H1 (cell line): Measurements from ENCODE around the gene GNB1L. TPM values are rescaled to one million over a fixed set of nuclear protein-coding genes. Genes with fewer than 3 reads are reported as not detected.

Source experiments
- CHD7 ChIP-seq: fragments of 300-600 bp; sonication (generic); IDR thresholded peaks from 2 replicates; pipeline ENCODE4 v1.7.1; 2012; ENCODE audit warnings: low read length, moderate library complexity, mild to moderate bottlenecking, inconsistent platforms; ENCODE audit not compliant: insufficient replicate concordance
- EZH2 ChIP-seq: fragments of 200-600 bp; sonication (generic); IDR thresholded peaks from 2 replicates; pipeline ENCODE4 v1.7.1; 2012; ENCODE audit warnings: low read depth, mild to moderate bottlenecking, moderate library complexity, low read length, inconsistent platforms; ENCODE audit not compliant: severe bottlenecking
- POLR2A ChIP-seq, 2 experiments: IDR thresholded peaks; 1 replicate in 1 of 2; 2 replicates in 1 of 2; pipeline ENCODE4 v1.6.1; 2011; ENCODE audit warnings: low read depth in 2 of 2, low read length in 2 of 2, mild to moderate bottlenecking in 2 of 2; ENCODE audit errors: control extremely low read depth in 1 of 2
- polyA plus RNA-seq, 7 experiments: library from polyadenylated mRNA; depleted of rRNA in 3 of 7; stranded (reverse) in 5 of 7; unstranded in 2 of 7; fragments of >200 nt in 5 of 7; fragments of 200-250 nt in 2 of 7; gene quantifications; 1 replicate in 5 of 7; 2 replicates in 1 of 7; 4 replicates in 1 of 7; pipeline versions ENCODE4 v1.2.1 to v1.2.3, GENCODE V29; 2011 to 2013; ENCODE audit warnings: missing spikeins in 2 of 7, mixed read lengths in 2 of 7
- total RNA-seq: library from RNA; stranded (reverse); fragmentation: NEBNext Ultra II Directional; extraction: Animal tissue kit (Norgen Biotek cat#: 25700); gene quantifications from 2 replicates; pipeline ENCODE4 v1.2.1, GENCODE V29; 2021

GNB1L gene
- total and polyA plus RNA-seq, 2 of the 8 experiments (the other 6 are each of a cell fraction or from before 2014, with no cell fraction given), result 14.0 to 15.6 TPM

- no peak for TF ChIP-seq EZH2
- TF ChIP-seq POLR2A (IDR thresholded peaks at IDR 0.05; ENCODE audit: control extremely low read depth in 1 of 2, low read depth in 2 of 2, low read length in 2 of 2), result peak in 1 of 2 experiments; percentile 15; a peak in 1 of 3 replicates
- no peak for TF ChIP-seq CHD7
These were observed 1.1 kb upstream of the GNB1L start (continued) for GRCh38 chr22:19855504-19856409.
